GM19193 (cell line): Measurements from ENCODE around the gene INTS4.

Experiments used
- POLR2A ChIP-seq: IDR thresholded peaks from 4 replicates; pipeline ENCODE4 v1.6.1; 2011; ENCODE audit not compliant: insufficient read depth, insufficient read length; ENCODE audit errors: extremely low read depth

The INTS4 gene

DNA sequence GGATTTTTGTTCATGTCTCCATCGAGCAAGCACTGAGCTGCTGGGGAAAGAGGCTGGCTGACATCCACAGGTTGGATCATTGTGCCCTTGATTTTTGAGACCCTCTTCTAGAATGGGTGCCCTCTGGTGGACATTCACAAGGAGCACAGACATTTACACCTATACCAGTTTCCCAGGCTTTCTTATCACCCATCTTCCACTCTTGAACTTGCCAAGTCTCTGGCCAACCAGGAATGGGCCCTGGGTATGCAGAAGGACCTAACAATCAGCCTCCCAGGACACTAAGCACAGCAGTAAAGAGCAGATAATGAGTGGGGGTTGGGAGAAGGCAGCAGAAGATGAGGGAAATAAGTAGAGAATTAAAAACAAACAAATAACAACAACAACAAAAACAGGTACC, 5.7 kb upstream of the INTS4 start:
- TF ChIP-seq POLR2A: no peak

DNA sequence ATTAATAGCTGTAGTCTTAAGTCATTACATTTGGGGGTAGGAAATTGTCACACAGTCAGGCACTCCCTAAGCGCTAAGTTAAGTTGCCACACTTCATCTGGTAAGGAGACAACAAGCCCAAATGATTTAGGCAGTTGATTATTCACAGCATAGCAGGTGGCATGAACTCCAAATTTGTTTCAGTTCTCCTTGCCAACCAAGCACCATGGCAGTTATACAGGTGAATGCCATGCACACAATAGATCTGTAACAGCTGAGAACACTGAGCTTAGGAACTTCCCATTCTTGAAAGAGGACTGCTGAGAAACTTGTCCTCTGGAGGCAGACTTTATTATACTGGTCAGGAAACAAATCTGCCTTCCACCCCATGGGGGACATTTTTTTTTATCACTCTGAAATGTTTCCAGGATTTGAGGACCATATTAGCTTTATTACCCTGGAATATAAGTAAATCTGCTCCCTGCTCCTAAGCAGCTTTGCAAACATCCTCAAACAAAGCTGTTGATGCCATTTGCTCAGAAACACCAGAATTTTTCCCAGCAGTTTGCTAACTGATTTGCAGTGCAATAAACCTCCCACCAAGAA, 5.1 kb upstream of the INTS4 start:
- no peak for TF ChIP-seq POLR2A

DNA sequence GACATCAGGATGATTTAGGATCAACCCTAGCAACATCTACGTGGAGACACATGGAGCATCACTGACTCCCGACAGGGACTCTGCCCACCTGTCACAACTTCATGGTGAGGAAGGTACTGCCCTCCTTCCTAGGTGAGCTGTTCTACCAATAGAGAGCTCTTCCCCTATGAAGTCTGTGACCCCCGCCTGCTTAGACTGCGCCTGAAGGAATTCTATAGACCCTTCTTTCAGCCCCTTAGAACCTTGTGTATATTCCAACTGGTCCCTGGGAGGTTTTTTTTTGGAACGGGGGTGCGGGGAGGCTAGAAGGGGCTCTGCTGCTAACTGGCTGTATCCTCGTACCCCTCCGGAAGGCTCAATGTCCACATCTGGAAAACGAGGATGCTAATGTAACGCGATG, 566 bp downstream of the INTS4 start:
- no peak for TF ChIP-seq POLR2A

DNA sequence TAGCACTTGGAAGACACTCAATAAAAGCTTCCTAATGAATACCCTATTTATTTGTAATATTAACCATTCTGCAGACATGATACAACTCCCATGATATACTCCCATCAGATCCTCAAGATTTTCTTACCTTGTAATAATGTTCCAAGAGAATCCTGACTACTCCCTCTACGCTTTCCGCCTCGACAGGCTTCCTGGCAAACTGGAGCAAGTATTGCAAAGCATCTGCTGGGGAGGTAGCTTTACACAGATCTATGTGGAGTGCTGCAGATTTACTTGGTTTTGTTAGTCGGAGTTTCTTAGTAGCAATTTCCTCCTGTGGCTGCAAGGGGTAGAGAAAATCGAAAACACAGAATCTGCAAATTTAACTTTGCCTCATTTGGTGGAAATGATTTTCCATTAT, 3.5 kb downstream of the INTS4 start:
- no peak for TF ChIP-seq POLR2A

DNA sequence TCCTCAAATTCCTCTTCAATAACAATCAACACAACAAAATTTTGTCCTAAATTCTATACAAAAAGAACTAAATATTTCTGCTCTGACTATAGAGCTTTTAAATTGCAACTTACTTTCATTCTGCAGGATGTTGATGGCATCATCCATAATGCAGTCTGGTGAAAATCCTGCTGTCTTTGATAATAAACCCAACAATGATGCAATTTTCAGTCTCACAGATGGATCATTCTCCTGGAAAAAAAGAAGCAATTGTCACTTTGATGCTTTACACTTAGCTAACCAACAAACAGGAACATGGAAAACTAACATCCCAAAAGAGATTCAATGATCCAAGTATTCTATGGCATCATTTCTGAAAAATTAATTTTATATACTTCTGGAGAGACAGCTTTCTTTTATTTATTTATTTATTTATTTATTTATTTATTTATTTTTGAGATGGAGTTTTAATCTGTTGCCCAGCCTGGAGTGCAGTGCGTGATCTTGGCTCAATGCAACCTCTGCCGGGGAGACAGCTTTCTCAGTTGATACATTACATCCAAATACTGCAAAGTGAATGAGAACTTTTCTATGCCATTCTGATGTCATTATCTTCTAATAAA, 13.0 kb downstream of the INTS4 start:
- TF ChIP-seq POLR2A: no peak

DNA sequence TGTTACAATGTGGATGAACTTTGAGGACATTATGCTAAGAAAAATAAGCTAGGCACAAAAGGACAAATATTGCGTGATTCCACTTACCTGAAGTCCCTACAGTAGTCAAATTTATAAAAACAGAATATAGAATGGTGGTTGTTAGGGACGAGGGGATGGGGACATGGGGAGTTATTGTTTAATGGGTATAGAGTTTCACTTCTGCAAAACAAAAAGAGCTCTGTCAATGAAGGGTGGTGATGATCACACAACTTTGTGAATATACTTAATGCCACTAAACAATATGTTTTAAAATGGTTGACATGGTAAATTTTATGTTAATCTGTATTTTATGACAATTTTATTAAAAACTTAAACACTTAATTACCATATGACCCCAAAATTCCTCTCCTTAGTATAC, 26.1 kb downstream of the INTS4 start:
- no peak for TF ChIP-seq POLR2A

DNA sequence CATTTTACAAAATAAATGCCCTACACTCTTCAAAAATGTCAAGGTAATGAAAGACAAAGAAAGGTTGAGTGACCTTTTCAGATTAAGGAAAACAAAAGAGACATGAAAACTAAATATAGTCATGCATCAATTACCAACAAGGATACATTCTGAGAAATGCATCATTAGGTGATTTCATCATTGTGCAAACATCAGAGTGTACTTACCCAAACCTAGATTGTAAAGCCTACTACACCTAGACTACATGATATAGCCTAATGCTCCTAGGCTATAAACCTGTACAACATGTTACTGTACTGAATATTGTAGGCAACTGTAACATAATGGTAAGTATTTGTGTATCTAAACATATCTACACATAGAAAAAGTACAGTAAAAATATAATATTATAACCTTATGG, 26.7 kb downstream of the INTS4 start:
- no peak for TF ChIP-seq POLR2A

DNA sequence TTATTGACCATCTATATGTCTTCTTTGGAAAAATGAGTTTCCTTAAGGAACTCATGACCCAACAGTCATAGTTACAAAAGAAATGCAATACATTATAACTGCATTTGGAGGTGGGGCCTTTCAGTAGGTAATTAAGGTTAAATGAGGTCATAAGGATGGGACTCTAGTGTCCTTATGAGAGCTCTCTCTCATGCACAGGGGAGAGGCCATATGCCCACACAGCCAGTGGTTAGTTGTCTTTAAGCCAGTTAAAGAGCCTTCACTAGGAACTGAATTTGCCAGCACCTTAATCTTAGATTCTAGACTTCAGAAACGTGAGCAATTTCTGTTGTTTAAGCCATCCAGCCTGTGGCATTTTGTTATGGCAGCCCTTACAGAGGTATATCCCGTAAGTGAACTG, 27.3 kb downstream of the INTS4 start:
- no peak for TF ChIP-seq POLR2A

DNA sequence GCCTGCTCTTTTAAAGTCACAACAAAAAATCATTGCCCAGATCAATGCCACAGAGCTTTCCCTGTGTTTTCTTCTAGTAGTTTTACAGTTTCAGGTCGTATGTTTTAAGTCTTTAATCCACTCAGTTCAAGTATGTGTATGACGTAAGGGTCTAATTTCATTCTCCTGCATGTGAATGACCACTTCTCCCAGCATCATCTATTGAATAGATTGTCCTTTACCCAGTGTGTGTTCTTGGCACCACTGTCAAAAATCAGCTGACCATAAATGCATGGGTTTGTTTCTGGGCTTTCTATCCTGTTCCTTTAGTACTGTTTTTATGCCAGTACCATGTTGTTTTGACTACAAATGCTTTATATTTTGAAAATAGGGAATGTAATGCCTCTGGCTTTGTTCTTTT, 28.1 kb downstream of the INTS4 start:
- no peak for TF ChIP-seq POLR2A

DNA sequence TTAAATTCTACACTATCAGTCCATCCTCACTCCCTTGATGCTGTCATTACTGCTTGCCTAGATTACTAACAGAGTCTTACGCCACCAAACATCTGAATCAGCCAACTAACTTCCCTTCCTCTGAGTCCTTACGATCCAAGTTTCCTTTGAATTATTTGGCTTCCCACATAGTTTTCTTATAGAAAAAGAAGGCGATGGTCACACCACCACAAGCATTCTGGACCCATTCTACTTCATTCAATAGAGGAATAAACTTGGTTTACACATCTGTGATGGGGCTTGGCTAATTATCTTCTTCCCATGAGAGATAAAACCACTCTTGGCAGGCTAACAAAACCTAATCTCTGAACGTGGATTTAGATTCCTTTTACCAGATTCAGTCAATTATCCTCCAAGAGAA, 35.0 kb downstream of the INTS4 start:
- TF ChIP-seq POLR2A: no peak

DNA sequence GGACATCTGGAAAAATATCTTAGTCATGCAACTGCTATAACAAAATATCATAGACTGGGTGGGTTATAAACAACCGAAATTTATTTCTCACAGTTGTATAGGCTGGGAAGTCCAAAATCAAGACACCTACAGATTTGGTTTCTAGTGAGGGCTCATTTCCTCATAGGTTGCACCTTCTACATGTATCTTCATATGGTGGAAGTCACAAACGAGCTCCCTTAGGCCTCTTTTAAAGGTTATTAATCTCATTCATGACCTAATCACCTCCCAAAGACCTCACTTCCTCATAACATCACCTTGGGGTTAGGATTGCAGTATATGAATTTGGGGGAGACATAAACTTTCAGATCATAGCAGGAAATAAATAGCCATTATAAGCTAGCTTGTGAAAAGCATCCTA, 85.2 kb downstream of the INTS4 start:
- no peak for TF ChIP-seq POLR2A

DNA sequence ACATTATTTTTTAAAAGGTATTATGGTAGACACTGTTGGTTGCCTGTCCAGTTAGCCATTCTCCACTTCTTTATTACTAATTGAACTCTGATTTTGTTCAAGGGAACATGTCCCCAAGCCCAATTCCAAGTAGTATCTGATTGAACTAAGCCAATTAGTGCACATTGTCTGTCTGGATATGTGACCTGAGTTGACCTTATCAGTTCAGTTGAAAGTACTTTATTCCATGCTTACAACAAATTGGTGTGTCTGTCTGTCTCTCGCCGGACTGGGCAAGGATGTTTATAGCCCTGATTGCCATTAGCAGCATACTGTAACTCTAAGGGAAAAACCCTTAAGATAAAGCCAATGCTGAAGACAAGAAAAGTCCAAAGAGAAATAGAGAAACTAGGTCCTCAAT, 85.6 kb downstream of the INTS4 start:
- TF ChIP-seq POLR2A: no peak

DNA sequence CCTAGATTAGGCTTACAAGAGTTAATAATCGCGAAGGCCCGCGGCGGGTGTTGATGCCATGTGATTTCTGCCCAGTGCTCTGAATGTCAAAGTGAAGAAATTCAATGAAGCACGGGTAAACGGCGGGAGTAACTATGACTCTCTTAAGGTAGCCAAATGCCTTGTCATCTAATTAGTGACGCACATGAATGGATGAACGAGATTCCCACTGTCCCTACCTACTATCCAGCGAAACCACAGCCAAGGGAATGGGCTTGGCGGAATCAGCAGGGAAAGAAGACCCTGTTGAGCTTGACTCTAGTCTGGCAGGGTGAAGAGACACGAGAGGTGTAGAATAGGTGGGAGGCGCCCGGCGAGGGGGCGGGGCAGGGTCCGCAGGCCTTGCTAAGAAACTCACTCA, 108.1 kb downstream of the INTS4 start:
- TF ChIP-seq POLR2A: no peak

DNA sequence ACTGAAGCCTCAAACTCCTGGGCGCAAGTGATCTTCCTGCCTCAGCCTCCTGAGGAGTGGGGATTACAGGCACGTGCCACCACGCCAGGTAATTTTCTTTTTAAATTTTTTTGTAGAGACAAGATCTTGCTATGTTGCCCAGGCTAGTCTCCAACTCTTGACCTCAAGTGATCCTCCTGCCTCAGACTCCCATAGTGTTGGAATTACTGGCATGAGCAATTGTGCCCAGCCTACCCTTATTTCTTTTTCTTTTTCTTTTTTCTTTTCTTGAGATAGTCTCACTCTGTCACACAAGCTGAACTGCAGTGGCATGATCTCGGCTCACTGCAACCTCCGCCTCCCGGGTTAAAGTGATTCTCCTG, 109.7 kb downstream of the INTS4 start:
- no peak for TF ChIP-seq POLR2A

DNA sequence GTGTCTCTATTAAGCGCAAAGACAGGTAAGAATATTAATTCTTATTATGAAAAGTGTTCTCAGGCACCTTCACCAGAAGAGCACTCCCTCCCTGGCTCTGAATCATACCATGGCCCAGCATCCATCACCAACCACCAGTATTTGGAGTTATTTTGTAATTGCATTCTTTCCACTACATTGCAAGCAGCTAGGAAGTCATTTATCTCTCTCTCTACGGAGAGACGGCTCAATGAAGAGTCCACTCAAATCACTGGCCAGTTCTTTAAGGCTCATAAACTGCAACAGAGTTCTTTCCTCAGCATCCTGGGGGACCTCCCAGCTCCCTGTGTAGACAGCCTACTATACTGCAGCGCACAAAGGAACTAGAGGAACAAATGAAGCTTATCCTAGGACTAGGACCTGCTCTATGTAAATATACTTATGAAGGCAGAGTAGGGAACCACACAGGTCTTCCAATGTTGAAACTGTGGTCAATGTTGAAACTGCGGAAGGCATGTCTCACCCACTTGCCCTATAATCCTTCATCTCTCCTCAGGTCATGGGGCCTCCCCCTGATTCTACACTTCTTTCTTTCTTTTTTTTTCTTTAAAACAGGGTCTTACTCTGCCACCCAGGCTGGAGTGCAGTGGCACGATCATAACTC, 110.2 kb downstream of the INTS4 start:
- TF ChIP-seq POLR2A: no peak

DNA sequence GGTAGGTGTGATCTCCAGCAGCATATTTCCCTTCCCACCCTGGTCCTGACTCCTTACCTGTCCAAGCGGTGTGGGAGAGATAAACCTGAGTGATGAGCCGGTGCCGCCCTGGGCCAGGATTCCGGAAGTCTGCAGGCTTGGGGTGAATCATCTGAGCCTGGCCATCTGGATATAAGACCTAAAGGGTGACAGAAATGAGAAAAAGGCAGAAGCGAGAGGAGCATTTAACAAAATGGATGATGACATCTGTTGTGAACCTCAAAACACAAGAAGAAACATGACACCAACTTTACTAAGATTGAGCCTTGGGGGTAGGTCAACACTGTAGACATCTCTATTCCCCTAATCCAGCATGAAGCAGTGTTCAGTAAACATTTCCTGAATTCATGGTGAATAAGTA, 110.7 kb downstream of the INTS4 start:
- TF ChIP-seq POLR2A: no peak
